ENCODE results near the gene CDH26. TPM values are rescaled to one million over a fixed set of nuclear protein-coding genes. Genes with fewer than 3 reads are reported as not detected.

The CDH26 gene
- total and polyA plus RNA-seq, 2 experiments from 2014 or later: 2.0 TPM

DNA sequence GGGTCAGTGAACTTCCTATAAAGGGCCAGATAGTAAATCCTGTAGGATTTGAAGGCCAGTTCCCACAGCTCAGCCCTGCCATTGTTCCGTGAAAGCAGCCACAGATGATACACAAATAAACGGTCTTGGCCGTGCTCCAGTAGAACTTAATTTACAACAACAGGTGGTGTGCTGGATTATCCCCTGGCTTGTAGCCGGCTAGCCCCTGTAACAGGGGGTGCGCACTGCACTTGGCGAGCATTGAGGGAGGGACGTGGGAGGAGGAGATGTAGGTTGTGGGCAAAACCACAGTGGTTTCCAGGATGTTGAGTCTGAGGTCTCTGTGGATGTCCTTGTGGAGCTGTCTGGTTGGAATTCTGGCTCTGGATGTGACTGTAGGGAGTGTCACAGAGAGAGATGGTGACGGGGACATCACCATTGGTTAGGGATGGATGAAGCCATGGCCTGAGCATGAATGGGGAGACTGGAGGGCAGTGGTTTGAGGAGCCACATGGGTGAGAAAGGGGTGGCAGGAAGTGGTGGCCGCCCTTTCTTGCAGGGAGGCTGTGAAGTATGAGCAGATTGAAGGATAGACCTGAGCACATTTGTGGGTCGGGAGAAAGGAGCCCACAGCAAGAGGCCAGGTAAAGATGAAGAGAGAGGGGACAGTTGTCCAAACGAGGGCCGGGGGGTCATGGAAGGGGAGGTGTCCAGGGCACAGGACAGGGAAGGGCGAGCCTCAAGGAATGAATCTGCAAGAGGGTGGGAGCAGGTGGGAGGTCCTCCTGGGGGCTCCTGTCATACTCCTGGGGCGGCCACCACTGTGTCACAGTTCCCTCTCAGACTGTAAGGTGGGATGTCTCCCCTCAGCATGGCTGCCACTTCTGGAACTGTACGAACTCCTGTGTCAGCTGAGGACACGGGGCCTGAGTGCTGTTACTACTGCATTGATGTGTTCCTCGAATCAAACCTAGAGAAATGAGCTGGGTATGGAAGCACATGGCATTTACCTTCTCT, 53.6 kb downstream of the CDH26 start:
- H3K4me2 ChIP-seq: no peak overlapping the region
- H3K27me3 ChIP-seq (ENCODE audit: insufficient read depth): no peaks in the 10 kb centered on the region
- no peaks in the 10 kb centered on the region for H3K9me2 ChIP-seq (ENCODE audit: insufficient read depth)
- no peak for DNase-seq (ENCODE audit: low spot score)
- H3K27ac Mint-ChIP-seq: no peak overlapping the region
- no peak overlapping the region for H2AFZ ChIP-seq
- TF ChIP-seq ETS1 (IDR thresholded peaks at IDR 0.05) (no peak), EZH2 (IDR thresholded peaks at IDR 0.05; ENCODE audit: low read depth, unreplicated experiment) (no peak), CTCF (conservative IDR thresholded peaks at IDR 0.05; ENCODE audit: low read depth in 2 of 2) (no peak), POLR2AphosphoS5 (IDR thresholded peaks at IDR 0.05; ENCODE audit: low read depth) (no peak), EZH2phosphoT487 (IDR thresholded peaks at IDR 0.05; ENCODE audit: unreplicated experiment) (no peak), JUNB (IDR thresholded peaks at IDR 0.05; ENCODE audit: unreplicated experiment) (no peak), NANOG (IDR thresholded peaks at IDR 0.05; ENCODE audit: borderline replicate concordance) (no peak), ZNF114 (CRISPR knock-in tag; IDR thresholded peaks at IDR 0.05) (no peak), ZNF331 (CRISPR knock-in tag; IDR thresholded peaks at IDR 0.05; ENCODE audit: low read depth) (no peak), REST (IDR thresholded peaks at IDR 0.05; ENCODE audit: unreplicated experiment) (no peak), CREB1 (CRISPR knock-in tag; IDR thresholded peaks at IDR 0.05; ENCODE audit: low read depth) (no peak), STAT1 (IDR thresholded peaks at IDR 0.05; ENCODE audit: unreplicated experiment) (no peak)
- TF ChIP-seq, protein P1, sequence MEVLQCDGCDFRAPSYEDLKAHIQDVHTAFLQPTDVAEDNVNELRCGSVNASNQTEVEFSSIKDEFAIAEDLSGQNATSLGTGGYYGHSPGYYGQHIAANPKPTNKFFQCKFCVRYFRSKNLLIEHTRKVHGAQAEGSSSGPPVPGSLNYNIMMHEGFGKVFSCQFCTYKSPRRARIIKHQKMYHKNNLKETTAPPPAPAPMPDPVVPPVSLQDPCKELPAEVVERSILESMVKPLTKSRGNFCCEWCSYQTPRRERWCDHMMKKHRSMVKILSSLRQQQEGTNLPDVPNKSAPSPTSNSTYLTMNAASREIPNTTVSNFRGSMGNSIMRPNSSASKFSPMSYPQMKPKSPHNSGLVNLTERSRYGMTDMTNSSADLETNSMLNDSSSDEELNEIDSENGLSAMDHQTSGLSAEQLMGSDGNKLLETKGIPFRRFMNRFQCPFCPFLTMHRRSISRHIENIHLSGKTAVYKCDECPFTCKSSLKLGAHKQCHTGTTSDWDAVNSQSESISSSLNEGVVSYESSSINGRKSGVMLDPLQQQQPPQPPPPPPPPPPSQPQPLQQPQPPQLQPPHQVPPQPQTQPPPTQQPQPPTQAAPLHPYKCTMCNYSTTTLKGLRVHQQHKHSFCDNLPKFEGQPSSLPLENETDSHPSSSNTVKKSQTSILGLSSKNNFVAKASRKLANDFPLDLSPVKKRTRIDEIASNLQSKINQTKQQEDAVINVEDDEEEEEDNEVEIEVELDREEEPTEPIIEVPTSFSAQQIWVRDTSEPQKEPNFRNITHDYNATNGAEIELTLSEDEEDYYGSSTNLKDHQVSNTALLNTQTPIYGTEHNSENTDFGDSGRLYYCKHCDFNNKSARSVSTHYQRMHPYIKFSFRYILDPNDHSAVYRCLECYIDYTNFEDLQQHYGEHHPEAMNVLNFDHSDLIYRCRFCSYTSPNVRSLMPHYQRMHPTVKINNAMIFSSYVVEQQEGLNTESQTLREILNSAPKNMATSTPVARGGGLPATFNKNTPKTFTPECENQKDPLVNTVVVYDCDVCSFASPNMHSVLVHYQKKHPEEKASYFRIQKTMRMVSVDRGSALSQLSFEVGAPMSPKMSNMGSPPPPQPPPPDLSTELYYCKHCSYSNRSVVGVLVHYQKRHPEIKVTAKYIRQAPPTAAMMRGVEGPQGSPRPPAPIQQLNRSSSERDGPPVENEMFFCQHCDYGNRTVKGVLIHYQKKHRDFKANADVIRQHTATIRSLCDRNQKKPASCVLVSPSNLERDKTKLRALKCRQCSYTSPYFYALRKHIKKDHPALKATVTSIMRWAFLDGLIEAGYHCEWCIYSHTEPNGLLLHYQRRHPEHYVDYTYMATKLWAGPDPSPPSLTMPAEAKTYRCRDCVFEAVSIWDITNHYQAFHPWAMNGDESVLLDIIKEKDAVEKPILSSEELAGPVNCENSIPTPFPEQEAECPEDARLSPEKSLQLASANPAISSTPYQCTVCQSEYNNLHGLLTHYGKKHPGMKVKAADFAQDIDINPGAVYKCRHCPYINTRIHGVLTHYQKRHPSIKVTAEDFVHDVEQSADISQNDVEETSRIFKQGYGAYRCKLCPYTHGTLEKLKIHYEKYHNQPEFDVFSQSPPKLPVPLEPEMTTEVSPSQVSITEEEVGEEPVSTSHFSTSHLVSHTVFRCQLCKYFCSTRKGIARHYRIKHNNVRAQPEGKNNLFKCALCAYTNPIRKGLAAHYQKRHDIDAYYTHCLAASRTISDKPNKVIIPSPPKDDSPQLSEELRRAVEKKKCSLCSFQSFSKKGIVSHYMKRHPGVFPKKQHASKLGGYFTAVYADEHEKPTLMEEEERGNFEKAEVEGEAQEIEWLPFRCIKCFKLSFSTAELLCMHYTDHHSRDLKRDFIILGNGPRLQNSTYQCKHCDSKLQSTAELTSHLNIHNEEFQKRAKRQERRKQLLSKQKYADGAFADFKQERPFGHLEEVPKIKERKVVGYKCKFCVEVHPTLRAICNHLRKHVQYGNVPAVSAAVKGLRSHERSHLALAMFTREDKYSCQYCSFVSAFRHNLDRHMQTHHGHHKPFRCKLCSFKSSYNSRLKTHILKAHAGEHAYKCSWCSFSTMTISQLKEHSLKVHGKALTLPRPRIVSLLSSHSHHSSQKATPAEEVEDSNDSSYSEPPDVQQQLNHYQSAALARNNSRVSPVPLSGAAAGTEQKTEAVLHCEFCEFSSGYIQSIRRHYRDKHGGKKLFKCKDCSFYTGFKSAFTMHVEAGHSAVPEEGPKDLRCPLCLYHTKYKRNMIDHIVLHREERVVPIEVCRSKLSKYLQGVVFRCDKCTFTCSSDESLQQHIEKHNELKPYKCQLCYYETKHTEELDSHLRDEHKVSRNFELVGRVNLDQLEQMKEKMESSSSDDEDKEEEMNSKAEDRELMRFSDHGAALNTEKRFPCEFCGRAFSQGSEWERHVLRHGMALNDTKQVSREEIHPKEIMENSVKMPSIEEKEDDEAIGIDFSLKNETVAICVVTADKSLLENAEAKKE (CRISPR knock-in tag; IDR thresholded peaks at IDR 0.05): no peak
- no peak overlapping the region for H3K27ac ChIP-seq (ENCODE audit: low read depth)
- no peaks in the 10 kb centered on the region for H3K36me3 ChIP-seq (ENCODE audit: insufficient read depth)
- H3K79me2 ChIP-seq (replicated peaks; ENCODE audit: insufficient read depth): no peaks in the 10 kb centered on the region
- H3K4me1 Mint-ChIP-seq: peaks cover 2% of the 10 kb centered on the region; the same call in 2 of the 3 replicates
- H3K9me3 Mint-ChIP-seq: no peaks in the 10 kb centered on the region
- no peaks in the 10 kb centered on the region for H3F3A ChIP-seq (replicated peaks; ENCODE audit: low read depth)
- no peak overlapping the region for H3K4me3 Mint-ChIP-seq
- H4K20me1 ChIP-seq (replicated peaks; ENCODE audit: insufficient read depth): no peaks in the 10 kb centered on the region
- H3K4me3 ChIP-seq: no peak overlapping the region
- no peak for ATAC-seq
- H3K36me3 Mint-ChIP-seq (ENCODE audit: low read depth): no peaks in the 10 kb centered on the region
- no peaks in the 10 kb centered on the region for H3K4me1 ChIP-seq (ENCODE audit: insufficient read depth)
- H3K27me3 Mint-ChIP-seq (ENCODE audit: insufficient read depth, low read depth, poor library complexity): peaks cover 15% of the 10 kb centered on the region
